Activated CD8-positive, alpha-beta T cell treated with anti-CD3 and anti-CD28 coated beads for 36 hours (primary cell): Measurements from ENCODE around the gene IDH2. TPM values are rescaled to one million over a fixed set of nuclear protein-coding genes. Genes with fewer than 3 reads are reported as not detected.
"Not testable (repeated sequence)": the region's sequence is repeated elsewhere in the genome, so short reads cannot be mapped to it uniquely, and the experiment has no call there.

ENCODE experiments used
- ATAC-seq: fragments of 200-7000 bp; cut with Tn5 transposase; one replicate; pipeline ENCODE4 v1.10.0; 2021; ENCODE audit warnings: mild to moderate bottlenecking, moderate library complexity
- CTCF ChIA-PET: fragments of 350-600 bp; sonication (Branson Sonifier 250); formaldehyde crosslinking; loops from one replicate; lab custom pipeline; 2021; ENCODE audit warnings: antibody characterized with exemption; lab: Charles Lee
- POLR2A ChIA-PET: fragments of 350-600 bp; sonication (Branson Sonifier 250); formaldehyde crosslinking; loops from one replicate; lab custom pipeline; 2021; ENCODE audit warnings: antibody characterized with exemption; lab: Charles Lee
- DNase-seq: peaks from one replicate; pipeline ENCODE4 v3.0.0-alpha.2; 2020
- H3K27ac Mint-ChIP-seq: one replicate; pipeline ENCODE4 v1.8.0; 2021; ENCODE audit warnings: mild to moderate bottlenecking, mixed read lengths
- H3K27me3 Mint-ChIP-seq: one replicate; pipeline ENCODE4 v1.8.0; 2021; ENCODE audit warnings: mixed read lengths
- H3K36me3 Mint-ChIP-seq: one replicate; pipeline ENCODE4 v1.8.0; 2021; ENCODE audit warnings: low read depth, mixed read lengths
- H3K4me1 Mint-ChIP-seq: one replicate; pipeline ENCODE4 v1.8.0; 2021; ENCODE audit warnings: low read depth, mixed read lengths
- H3K4me3 Mint-ChIP-seq: one replicate; pipeline ENCODE4 v1.8.0; 2021; ENCODE audit warnings: mild to moderate bottlenecking, moderate library complexity, mixed read lengths
- H3K9me3 Mint-ChIP-seq: one replicate; pipeline ENCODE4 v1.8.0; 2021; ENCODE audit warnings: mixed read lengths
- intact Hi-C: fragments of 100-400 bp; cut with micrococcal nuclease; formaldehyde crosslinking; loops from one replicate; pipeline ENCODE4 v1.10.0; 2022
- total RNA-seq, 2 experiments: library from RNA; stranded (reverse); gene quantifications; one replicate each; pipeline ENCODE4 v1.2.3, GENCODE V29; 2021
- TF ChIP-seq, protein P1 (sequence below): fragments of 200-600 bp; IDR thresholded peaks from one replicate; pipeline ENCODE4 v1.8.0; 2022; ENCODE audit warnings: antibody characterized with exemption, mild to moderate bottlenecking

Gene IDH2
- total RNA-seq, 2 experiments from 2014 or later, result 171 to 180 TPM

- ATAC-seq, result no peak
- no peak overlapping the region for H3K27ac Mint-ChIP-seq
- no peaks in the 10 kb centered on the region for H3K27me3 Mint-ChIP-seq
- CTCF ChIA-PET, result interaction anchor here (1.1 kb wide), 1 partner anchor 15 kb away, joined by 3 read pairs; no protein-coding TSS in a partner anchor
- TF ChIP-seq, protein P1, sequence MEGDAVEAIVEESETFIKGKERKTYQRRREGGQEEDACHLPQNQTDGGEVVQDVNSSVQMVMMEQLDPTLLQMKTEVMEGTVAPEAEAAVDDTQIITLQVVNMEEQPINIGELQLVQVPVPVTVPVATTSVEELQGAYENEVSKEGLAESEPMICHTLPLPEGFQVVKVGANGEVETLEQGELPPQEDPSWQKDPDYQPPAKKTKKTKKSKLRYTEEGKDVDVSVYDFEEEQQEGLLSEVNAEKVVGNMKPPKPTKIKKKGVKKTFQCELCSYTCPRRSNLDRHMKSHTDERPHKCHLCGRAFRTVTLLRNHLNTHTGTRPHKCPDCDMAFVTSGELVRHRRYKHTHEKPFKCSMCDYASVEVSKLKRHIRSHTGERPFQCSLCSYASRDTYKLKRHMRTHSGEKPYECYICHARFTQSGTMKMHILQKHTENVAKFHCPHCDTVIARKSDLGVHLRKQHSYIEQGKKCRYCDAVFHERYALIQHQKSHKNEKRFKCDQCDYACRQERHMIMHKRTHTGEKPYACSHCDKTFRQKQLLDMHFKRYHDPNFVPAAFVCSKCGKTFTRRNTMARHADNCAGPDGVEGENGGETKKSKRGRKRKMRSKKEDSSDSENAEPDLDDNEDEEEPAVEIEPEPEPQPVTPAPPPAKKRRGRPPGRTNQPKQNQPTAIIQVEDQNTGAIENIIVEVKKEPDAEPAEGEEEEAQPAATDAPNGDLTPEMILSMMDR, result no peak
- DNase-seq, result no peak
- H3K4me1 Mint-ChIP-seq, result no peaks in the 10 kb centered on the region
- POLR2A ChIA-PET, result no interaction called here
- H3K36me3 Mint-ChIP-seq, result peaks cover 3% of the 10 kb centered on the region
- H3K9me3 Mint-ChIP-seq, result peaks cover 4% of the 10 kb centered on the region
- intact Hi-C loops, result no loop called here
- H3K4me3 Mint-ChIP-seq, result no peak overlapping the region
Measured at GRCh38 chr15:90119367-90119766, 17.1 kb upstream of the IDH2 start.

DNA sequence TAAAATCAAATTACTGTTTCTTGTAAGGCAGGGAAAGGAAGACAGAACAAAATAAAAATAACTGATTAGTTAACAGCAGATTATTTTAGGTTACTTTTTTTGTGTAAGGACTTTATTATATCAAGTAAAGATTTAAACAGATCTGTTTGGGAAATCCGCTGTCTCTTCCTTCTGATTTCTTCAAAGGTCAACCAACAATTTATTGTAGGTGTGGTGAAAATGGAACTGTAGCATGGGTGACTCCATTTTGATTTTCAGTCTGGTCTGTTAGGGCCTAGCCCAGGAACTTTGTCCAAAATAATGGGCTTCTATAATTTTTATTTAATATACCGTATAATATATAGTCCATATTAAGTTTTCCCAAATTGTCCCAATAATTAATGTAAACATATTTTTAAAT, 13.5 kb upstream of the IDH2 start:
- Mint-ChIP-seq H3K4me1 (no peaks in the 10 kb centered on the region), H3K36me3 (peaks cover 4% of the 10 kb centered on the region), H3K27me3 (no peaks in the 10 kb centered on the region), H3K9me3 (peaks cover 5% of the 10 kb centered on the region), H3K27ac (no peak overlapping the region), H3K4me3 (no peak overlapping the region)
- CTCF ChIA-PET, result interaction anchor here (0.9 kb wide), 1 partner anchor 30 kb away, joined by 3 read pairs; no protein-coding TSS in a partner anchor
- DNase-seq, result no peak
- POLR2A ChIA-PET, result no interaction called here
- TF ChIP-seq, protein P1, result no peak
- no peak for ATAC-seq
- intact Hi-C loops, result no loop called here

DNA sequence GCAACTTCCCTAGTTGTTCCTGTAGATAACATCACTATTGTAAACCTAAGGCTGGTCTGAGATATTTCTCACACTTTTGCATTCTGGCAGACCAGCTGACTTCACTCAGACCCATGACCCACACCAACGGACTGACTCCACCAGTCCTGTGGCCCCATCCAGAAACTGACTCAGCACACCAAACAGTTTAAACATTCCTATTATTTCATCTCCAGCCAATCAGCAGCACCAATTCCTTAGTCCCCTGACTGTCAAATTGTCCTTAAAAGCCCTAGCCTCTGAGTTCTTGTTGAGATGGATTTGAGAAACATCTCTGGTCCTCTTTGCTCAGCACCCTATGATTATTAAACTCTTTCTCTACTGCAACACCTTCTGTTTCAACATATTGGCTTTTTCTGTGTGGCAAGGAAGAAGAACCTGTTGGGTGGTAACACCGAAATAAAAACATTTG, 12.2 kb upstream of the IDH2 start:
- H3K4me1 Mint-ChIP-seq, result no peaks in the 10 kb centered on the region
- POLR2A ChIA-PET, result no interaction called here
- CTCF ChIA-PET, result no interaction called here
- intact Hi-C loops, result no loop called here
- peaks cover 4% of the 10 kb centered on the region for H3K36me3 Mint-ChIP-seq
- TF ChIP-seq, protein P1, result no peak
- no peak overlapping the region for H3K27ac Mint-ChIP-seq
- no peak for DNase-seq
- no peak for ATAC-seq
- H3K9me3 Mint-ChIP-seq, result peaks cover 5% of the 10 kb centered on the region
- no peaks in the 10 kb centered on the region for H3K27me3 Mint-ChIP-seq
- H3K4me3 Mint-ChIP-seq, result no peak overlapping the region

GRCh38 chr15:90113166-90113565, 10.9 kb upstream of the IDH2 start:
- H3K4me1 Mint-ChIP-seq, result no peaks in the 10 kb centered on the region
- H3K27ac Mint-ChIP-seq, result no peak overlapping the region
- ATAC-seq (no peak), DNase-seq (no peak)
- peaks cover 5% of the 10 kb centered on the region for H3K9me3 Mint-ChIP-seq
- intact Hi-C loops, result no loop called here
- H3K27me3 Mint-ChIP-seq, result no peaks in the 10 kb centered on the region
- ChIA-PET CTCF (interaction anchor here (1.2 kb wide), 1 partner anchor 27 kb away, joined by 3 read pairs; no protein-coding TSS in a partner anchor), POLR2A (no interaction called here)
- no peak overlapping the region for H3K4me3 Mint-ChIP-seq
- TF ChIP-seq, protein P1, result no peak
- peaks cover 4% of the 10 kb centered on the region for H3K36me3 Mint-ChIP-seq

GRCh38 chr15:90109163-90109751, 7.0 kb upstream of the IDH2 start:
- CTCF ChIA-PET, H3K27ac Mint-ChIP-seq, H3K4me3 Mint-ChIP-seq, H3K4me1 Mint-ChIP-seq, H3K9me3 Mint-ChIP-seq, DNase-seq, ATAC-seq, H3K27me3 Mint-ChIP-seq, POLR2A ChIA-PET, H3K36me3 Mint-ChIP-seq, intact Hi-C loops: not testable (repeated sequence)

DNA sequence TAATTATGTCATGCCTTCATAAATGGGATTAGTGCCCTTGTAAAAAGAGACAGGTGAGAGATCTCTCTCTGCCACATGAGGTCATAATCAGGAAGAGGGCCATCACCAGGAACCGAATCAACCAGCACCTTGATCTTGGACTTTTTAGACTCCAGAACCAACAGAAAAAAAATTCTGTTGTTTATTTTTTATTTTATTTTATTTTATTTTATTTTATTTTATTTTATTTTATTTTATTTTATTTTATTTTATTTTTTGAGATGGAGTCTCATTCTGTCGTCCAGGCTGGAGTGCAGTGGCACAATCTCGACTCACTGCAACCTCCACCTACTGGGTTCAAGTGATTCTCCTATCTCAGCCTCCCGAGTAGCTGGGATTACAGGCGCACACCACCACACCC, 5.8 kb upstream of the IDH2 start:
- H3K4me3 Mint-ChIP-seq, intact Hi-C loops, ATAC-seq, H3K27me3 Mint-ChIP-seq, CTCF ChIA-PET, H3K9me3 Mint-ChIP-seq, H3K27ac Mint-ChIP-seq, POLR2A ChIA-PET, DNase-seq, H3K36me3 Mint-ChIP-seq, H3K4me1 Mint-ChIP-seq: not testable (repeated sequence)
